Measurements from ENCODE around the gene SLC39A5.
A peak's percentile ranks its signal among the peaks of the same experiment; 100 is the strongest.
"Not testable (repeated sequence)": the region's sequence is repeated elsewhere in the genome, so short reads cannot be mapped to it uniquely, and the experiment has no call there.

Gene SLC39A5

GRCh38 chr12:56229916-56230431 lies at the start of gene SLC39A5:
Gene SLC39A5, plus strand, starts transcription at chr12:56230051. Its CDS starts 1,224 bp downstream, at chr12:56231275.
- DNase-seq: peak; percentile 19

DNA sequence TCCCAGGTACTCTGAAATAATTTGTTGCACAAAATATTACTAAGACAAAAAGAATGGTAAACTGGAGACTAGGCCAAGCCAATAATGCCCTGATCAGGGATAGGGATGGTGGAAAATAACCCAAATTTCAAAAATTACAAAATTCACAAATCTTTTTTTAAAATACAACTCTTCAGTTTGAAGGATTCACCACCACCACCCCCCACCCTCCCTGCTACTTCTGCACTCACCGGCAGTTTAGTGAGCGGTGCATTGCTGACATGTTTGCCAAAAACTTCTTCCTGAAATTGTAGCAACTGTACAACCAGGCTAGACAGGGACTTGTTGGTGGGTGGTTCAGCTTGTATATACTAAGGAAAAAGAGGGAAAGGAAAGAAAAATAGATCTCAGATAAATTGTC lies 42.9 kb upstream of the SLC39A5 start:
- DNase-seq: no peak

GRCh38 chr12:56188131-56188777 lies 41.6 kb upstream of the SLC39A5 start:
- peak; percentile 12 for DNase-seq

GRCh38 chr12:56188778-56189098 lies 41.1 kb upstream of the SLC39A5 start:
- DNase-seq: no peak

DNA sequence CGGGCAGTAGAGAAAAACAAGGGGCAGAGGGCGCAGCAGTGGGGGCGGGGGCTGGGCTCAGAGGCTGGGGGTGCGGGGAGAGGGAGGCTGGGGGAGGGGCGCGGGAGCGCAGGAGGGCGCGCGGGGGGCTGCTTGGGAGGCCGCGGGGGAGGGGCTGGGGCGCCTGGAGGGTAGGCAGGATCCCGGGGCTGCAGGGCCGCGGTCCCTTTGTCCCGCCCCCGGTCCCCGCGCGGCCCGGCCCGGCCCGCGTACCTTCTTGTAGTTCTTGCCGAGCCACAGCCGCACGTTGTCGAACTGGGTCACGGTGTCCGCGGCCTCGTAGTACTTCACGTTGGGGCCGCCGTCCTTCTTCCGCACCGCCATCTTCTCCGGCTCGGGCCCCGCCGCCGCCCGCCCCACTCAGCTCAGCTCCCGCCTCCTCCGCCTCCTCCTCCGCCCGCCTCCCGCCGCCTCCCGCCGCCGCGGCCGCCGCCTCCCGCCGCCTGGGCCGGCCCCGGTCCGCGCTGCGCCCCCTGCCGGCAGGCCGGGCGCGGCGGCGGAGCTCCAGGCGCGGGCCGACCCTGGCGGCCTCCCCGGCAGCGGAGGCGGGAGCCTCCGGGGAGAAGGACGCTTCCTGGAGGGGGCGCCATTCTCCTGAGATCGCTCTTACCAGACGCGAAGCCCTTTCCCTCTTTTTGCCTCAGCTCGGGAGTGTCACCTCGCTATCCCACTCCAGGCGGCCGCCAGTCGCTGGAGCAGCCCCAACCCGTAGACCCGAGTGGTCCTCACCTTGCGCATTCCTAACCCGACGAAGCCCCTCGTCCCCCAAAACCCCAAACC lies 40.5 kb upstream of the SLC39A5 start, which contains the start of gene SMARCC2:
Gene SMARCC2, minus strand, starts transcription at position 385 of the 819 bp plus-strand sequence. Its CDS starts 22 bp downstream, at position 363.
- DNase-seq: peak; percentile 80

- peak; percentile 77 for DNase-seq
Measured at GRCh38 chr12:56189918-56190694, 39.7 kb upstream of the SLC39A5 start.

DNA sequence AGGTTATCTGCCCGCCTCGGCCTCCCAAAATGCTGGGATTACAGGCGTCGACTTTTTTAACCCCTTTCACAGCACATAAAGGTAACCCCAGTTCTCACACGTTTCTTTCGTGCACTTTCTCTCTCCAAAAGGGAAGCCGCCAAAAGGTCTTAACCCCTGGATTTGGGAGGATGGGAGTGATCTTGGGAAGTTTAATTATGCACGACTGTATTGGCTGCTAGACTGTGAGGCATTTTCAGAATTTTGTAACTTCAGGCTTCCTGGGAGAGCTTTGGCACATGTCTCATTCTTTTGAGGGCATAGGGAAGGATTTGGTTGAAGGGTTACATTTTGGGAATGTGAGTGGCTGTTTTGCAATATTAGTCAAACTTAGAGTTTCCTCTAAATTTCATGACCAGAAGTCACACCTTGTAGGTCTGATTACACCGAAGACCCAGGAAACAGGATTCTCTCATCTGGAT lies 39.1 kb upstream of the SLC39A5 start:
- DNase-seq: no peak

- DNase-seq: no peak
Measured at GRCh38 chr12:56192582-56192981, 37.3 kb upstream of the SLC39A5 start.

DNA sequence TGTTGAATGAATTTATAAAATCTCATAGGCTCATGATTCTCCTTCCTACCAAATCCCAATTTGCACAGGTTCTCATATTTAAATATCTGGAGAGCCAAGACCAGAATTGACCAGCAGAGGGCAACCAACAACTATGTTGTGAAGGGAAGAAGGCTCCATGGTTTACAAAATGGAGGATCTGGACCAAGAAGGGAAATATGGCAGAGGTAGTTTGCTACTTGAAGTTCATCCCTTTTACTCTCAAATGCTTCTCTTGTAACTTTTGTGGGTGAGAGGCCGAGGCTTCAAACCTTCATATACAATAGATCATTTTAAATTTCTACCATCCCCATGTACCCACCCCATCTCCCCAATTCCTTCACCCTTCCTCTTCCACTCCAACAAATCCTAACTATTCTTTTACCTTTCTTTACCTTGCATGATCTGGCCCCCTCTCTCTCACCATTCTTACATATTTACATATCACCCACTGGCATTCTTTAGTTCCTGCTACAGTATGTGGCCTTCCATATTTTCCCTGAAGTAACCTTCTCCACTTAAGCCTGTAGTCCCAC lies 36.7 kb upstream of the SLC39A5 start:
- DNase-seq: peak; percentile 81

- not testable (repeated sequence) for DNase-seq
Measured at GRCh38 chr12:56196818-56197550, 32.9 kb upstream of the SLC39A5 start.

DNA sequence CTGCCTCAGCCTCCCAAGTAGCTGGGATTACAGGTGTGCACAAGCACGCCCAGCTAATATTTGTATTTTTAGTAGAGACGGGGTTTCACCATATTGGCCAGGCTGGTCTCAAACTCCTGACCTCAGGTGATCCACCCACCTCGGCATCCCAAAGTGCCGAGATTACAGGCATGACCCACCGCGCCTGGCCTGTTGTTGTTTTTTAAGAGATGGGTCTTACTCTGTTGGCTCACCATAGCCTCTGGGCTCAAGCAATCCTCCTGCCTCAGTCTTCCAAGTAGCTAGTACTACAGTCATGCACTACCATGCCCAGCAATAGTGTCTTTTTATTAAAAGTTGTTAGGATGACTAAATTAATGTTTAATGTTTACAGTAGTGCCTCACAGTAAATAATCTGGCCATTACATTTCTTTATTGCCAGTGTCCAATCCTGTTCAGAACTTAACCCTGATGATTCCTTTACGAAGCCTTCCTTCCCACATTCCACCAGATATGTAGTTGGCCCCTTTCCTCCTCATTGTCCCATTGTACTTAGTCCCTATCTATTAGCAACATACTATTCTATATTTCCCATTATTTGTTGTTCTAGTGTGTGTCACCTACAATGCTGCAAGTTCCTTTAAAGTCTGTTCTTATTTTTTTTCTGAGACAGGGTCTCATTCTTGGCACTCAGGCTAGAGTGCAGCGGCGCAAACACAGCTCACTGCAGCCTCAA lies 31.8 kb upstream of the SLC39A5 start:
- no peak for DNase-seq

- no peak for DNase-seq
Measured at GRCh38 chr12:56198836-56199235, 31.0 kb upstream of the SLC39A5 start.

DNA sequence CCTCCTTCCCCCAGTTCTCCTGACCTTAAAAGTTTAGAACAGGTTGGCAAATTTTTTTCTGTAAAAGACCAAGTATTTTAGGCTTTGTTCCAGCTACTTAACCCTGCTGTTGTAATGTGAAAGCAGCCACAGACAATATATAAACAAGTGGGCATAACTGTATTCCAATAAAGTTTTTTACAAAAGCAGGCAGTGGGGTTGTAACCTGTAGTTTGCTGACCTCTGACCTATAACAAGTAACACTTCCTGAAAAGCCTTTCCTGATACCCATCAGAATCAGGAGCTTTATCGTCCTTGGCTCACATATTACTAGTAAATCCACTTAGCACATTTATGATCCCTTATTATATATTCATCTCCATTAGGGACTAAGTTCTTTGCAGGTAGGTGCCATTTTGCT lies 27.5 kb upstream of the SLC39A5 start:
- no peak for DNase-seq

DNA sequence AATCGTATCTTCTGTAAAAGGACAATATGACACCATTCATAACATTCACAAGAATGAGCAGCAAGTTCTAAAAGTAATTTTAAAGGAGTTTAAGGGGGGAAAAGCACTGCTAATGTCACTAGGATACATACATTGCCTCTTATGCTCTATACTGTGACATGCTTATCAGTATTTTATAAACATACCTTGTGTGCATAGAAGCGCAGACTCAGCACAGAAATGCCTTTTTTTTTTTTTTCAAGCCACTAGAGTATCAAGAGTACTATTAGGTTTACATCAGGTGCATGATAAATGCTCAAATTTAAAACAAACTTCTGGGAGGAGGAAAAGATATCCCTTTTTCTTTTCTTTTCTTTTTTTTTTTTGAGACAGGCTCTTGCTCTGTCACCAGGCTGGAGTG lies 27.0 kb upstream of the SLC39A5 start:
- no peak for DNase-seq

GRCh38 chr12:56204275-56204674 lies 25.6 kb upstream of the SLC39A5 start:
- no peak for DNase-seq

GRCh38 chr12:56205445-56205844 lies 24.4 kb upstream of the SLC39A5 start:
- DNase-seq: no peak

GRCh38 chr12:56206452-56207166 lies 23.2 kb upstream of the SLC39A5 start:
- peak; percentile 35 for DNase-seq

- DNase-seq: no peak
Measured at GRCh38 chr12:56208006-56208405, 21.8 kb upstream of the SLC39A5 start.

DNA sequence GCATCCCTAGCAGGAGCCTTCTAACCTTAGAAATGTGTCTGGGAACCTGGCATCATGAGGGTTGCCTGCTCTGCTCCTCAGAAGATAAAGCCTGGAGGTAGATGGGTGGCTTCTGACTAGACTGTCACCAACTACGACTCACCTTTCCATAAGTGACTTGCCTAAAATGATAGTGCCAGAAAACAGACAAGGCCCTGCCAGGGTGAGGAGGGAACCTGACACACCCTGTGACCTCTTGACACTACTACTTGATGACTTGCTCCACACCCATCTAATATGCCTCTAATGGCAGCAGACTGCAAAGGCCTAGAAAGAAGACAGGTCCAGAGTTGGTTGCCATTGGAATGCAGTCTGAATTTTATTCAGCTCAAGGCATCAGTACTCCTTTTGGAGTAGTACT lies 17.5 kb upstream of the SLC39A5 start:
- DNase-seq: no peak

DNA sequence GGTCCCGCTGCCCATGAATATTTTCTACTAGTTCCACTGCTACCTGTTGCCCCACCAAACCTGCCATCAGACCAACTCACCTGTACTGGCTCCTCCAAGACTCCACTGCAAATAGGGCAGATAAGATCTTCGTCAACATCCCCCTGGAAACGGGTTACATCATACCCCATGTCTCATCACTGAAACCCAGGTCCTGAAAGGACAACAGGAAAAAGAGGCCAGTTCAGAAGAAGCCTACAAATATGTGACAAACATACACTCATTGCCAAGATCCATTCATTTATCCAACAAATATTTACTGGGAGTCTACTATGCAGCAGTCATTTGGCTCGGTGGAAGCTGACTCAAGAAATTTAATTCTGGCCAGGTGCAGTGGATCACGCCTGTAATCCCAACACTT lies 16.0 kb upstream of the SLC39A5 start:
- no peak for DNase-seq

DNA sequence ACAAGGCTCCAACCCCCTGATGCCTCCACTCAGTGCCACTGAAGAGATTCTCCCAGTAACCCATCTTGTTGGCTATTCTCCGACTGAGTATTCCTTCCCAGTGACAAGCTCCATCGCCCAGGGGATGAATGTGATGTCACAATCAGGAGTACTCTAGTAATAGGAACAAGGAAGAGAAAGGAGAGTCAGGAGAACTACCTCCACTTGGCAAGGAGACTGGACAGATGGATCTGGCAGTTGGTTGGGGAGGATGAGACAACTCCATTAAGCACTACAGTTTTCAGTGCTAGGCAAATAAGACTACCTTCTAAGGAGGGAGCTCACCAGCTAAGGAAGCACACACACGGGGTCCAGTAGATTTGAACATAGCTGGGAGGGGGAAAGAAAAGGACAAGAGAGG lies 13.4 kb upstream of the SLC39A5 start:
- DNase-seq: no peak
